Ishikawa (cell line): Measurements from ENCODE around the gene WWOX.

Experiments
- CEBPB ChIP-seq: IDR thresholded peaks from 2 replicates; pipeline ENCODE4 v1.6.1; 2012
- CREB1 ChIP-seq: IDR thresholded peaks from 2 replicates; pipeline ENCODE4 v1.6.1; 2012; ENCODE audit warnings: low read depth
- EGR1 ChIP-seq: IDR thresholded peaks from 2 replicates; pipeline ENCODE4 v1.6.1; 2012
- EP300 ChIP-seq: IDR thresholded peaks from 2 replicates; pipeline ENCODE4 v1.6.1; 2012; ENCODE audit warnings: borderline replicate concordance
- FOXM1 ChIP-seq: IDR thresholded peaks from 2 replicates; pipeline ENCODE4 v1.6.1; 2012; ENCODE audit warnings: low read depth, borderline replicate concordance
- NFIC ChIP-seq: IDR thresholded peaks from 2 replicates; pipeline ENCODE4 v1.6.1; 2012
- TAF1 ChIP-seq: IDR thresholded peaks from 2 replicates; pipeline ENCODE4 v1.6.1; 2012; ENCODE audit warnings: low read depth, mild to moderate bottlenecking
- TCF12 ChIP-seq: IDR thresholded peaks from 2 replicates; pipeline ENCODE4 v1.6.1; 2012; ENCODE audit warnings: low read depth
- TEAD4 ChIP-seq: IDR thresholded peaks from 2 replicates; pipeline ENCODE4 v1.6.1; 2012
- USF1 ChIP-seq: IDR thresholded peaks from 2 replicates; pipeline ENCODE4 v1.6.1; 2012
- YY1 ChIP-seq: IDR thresholded peaks from 2 replicates; pipeline ENCODE4 v1.6.1; 2012; ENCODE audit warnings: low read depth
- ZBTB7A ChIP-seq: IDR thresholded peaks from 2 replicates; pipeline ENCODE4 v1.6.1; 2012; ENCODE audit warnings: low read depth
- TF ChIP-seq, protein P1 (sequence below): IDR thresholded peaks from 2 replicates; pipeline ENCODE4 v1.6.1; 2012; ENCODE audit warnings: low read depth, mild to moderate bottlenecking
- TF ChIP-seq, protein P2 (sequence below): IDR thresholded peaks from 2 replicates; pipeline ENCODE4 v1.6.1; 2012

The WWOX gene

DNA sequence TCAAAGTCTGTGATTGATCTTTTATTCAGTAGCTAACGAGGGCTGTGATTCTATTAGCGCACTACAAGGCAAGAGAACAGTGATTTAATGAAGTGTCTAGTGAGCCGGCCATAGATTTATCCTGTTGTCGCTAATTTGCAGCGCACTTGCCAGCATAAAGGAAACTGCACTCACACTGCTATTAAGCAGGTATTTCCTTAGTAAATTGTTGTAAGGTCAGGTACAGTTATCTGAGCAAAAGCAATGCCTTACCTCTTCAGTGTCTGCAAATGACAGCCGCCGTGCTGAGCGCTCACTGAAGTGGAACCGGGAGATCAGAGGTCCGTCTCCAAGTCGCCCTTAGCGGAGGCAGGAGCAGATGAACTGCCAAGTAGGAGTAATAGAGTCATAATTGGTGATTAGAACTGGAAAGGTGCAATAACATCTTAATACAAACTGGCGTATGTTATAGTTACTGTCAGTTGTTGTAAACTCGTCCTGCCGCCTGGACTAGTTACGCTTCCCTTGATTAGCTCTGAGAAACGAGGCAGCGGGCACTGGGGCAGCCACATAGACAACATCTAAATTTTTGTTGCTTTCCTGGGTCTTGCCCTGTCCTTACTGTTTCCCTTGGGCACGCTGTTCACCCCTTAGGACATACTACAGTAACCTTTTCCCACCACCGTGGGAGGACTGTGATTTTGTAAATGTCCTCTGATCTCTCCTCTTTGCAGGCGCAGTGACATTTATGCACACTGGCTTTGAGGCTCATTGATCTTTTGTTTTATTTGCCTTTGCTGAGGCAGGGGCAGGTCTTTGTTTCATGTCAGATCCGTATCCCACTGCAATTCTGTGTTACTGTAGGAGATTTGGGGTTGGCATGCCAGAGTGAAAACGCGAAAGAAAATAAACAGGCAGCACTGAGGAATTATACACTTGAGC, 363.1 kb downstream of the WWOX start:
- TF ChIP-seq ZBTB7A (no peak), USF1 (no peak), TEAD4 (no peak), CREB1 (no peak), YY1 (no peak), EGR1 (no peak), NFIC (no peak), FOXM1 (no peak), TCF12 (no peak), CEBPB (no peak), EP300 (no peak)
- TF ChIP-seq, protein P1, sequence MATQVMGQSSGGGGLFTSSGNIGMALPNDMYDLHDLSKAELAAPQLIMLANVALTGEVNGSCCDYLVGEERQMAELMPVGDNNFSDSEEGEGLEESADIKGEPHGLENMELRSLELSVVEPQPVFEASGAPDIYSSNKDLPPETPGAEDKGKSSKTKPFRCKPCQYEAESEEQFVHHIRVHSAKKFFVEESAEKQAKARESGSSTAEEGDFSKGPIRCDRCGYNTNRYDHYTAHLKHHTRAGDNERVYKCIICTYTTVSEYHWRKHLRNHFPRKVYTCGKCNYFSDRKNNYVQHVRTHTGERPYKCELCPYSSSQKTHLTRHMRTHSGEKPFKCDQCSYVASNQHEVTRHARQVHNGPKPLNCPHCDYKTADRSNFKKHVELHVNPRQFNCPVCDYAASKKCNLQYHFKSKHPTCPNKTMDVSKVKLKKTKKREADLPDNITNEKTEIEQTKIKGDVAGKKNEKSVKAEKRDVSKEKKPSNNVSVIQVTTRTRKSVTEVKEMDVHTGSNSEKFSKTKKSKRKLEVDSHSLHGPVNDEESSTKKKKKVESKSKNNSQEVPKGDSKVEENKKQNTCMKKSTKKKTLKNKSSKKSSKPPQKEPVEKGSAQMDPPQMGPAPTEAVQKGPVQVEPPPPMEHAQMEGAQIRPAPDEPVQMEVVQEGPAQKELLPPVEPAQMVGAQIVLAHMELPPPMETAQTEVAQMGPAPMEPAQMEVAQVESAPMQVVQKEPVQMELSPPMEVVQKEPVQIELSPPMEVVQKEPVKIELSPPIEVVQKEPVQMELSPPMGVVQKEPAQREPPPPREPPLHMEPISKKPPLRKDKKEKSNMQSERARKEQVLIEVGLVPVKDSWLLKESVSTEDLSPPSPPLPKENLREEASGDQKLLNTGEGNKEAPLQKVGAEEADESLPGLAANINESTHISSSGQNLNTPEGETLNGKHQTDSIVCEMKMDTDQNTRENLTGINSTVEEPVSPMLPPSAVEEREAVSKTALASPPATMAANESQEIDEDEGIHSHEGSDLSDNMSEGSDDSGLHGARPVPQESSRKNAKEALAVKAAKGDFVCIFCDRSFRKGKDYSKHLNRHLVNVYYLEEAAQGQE = no peak
- TF ChIP-seq, protein P2, sequence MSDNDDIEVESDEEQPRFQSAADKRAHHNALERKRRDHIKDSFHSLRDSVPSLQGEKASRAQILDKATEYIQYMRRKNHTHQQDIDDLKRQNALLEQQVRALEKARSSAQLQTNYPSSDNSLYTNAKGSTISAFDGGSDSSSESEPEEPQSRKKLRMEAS = no peak

- TF ChIP-seq EP300 (no peak), TAF1 (no peak), CREB1 (no peak), EGR1 (no peak)
Measured at GRCh38 chr16:78463591-78463990, 364.1 kb downstream of the WWOX start.

DNA sequence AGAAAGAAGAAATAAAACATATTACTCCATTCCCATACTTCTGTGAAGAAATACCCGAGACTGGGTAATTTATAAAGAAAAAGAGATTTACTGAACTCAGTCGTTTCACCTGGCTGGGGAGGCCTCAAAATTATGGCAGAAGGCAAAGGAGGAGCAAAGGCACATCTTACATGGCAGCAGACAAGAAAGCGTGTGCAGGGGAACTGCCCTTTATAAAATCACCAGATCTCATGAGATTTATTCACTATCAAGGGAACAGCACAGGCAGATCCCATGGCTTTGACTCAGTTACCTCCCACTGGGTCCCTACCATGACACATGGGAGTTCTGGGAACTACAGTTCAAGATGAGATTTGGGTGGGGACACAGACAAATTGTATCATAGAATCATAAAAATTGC, 365.4 kb downstream of the WWOX start:
- TF ChIP-seq NFIC (no peak), ZBTB7A (no peak), CEBPB (no peak), TAF1 (no peak), TCF12 (no peak), TEAD4 (no peak), EP300 (no peak), FOXM1 (no peak), YY1 (no peak), EGR1 (no peak), USF1 (no peak), CREB1 (no peak)
- TF ChIP-seq, protein P2 = no peak

DNA sequence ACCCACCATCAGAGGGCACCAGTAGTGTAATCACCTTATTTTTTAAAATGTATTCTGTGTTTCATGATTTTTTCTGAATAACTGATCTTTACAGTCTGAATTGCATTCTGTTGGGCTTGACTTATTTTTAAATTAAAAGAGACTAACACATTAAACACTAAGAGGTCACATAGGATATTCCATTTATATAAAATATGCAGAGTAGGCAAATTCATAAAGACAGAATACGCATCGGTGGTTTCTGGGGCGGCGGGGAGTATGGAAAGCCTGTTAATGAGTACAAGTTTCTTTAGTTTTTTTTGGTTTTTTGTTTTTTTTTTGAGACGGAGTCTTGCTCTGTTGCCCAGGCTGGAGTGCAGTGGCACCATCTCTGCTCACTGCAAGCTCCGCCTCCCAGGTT, 366.3 kb downstream of the WWOX start:
- no peak for TF ChIP-seq ZBTB7A
- TF ChIP-seq TCF12 = no peak
- TF ChIP-seq USF1 = no peak
- no peak for TF ChIP-seq EP300
- TF ChIP-seq TEAD4 = no peak

GRCh38 chr16:78469787-78470186, 370.3 kb downstream of the WWOX start:
- TF ChIP-seq, protein P1 = no peak
- TF ChIP-seq, protein P2 = no peak
- TF ChIP-seq EP300 = no peak
- no peak for TF ChIP-seq TAF1
